Measurements from ENCODE around the gene ZNF334.

- no peak for TF ChIP-seq CTCF (IDR thresholded peaks at IDR 0.05)
- no peak for TF ChIP-seq ZFX (IDR thresholded peaks at IDR 0.05; ENCODE audit: borderline replicate concordance)
Observed at GRCh38 chr20:46545827-46546138, 32.4 kb upstream of the ZNF334 start.

Measured in 22Rv1 (cell line).